IgD-negative memory B cell (primary cell): ENCODE results near the gene CAPN7. TPM values are rescaled to one million over a fixed set of nuclear protein-coding genes. Genes with fewer than 3 reads are reported as not detected.
"Not testable (repeated sequence)": the region's sequence is repeated elsewhere in the genome, so short reads cannot be mapped to it uniquely, and the experiment has no call there.

Experiments used
- H3K27ac Mint-ChIP-seq, 3 donors: one replicate each; pipeline ENCODE4 v1.8.0; 2020 to 2022; ENCODE audit warnings: mild to moderate bottlenecking in 3 of 3, mixed read lengths in 3 of 3, moderate library complexity in 1 of 3
- H3K27me3 Mint-ChIP-seq: one replicate; pipeline ENCODE4 v1.8.0; 2021; ENCODE audit warnings: mixed read lengths
- H3K36me3 Mint-ChIP-seq: one replicate; pipeline ENCODE4 v1.8.0; 2020; ENCODE audit warnings: mild to moderate bottlenecking, mixed read lengths
- H3K4me1 Mint-ChIP-seq, 3 donors: one replicate each; pipeline ENCODE4 v1.8.0; 2020 to 2022; ENCODE audit warnings: mixed read lengths in 3 of 3, mild to moderate bottlenecking in 1 of 3
- H3K4me3 Mint-ChIP-seq, 4 donors: one replicate each; pipeline ENCODE4 v1.8.0; 2020 to 2022; ENCODE audit warnings: mild to moderate bottlenecking in 4 of 4, mixed read lengths in 4 of 4, moderate library complexity in 3 of 4
- H3K9me3 Mint-ChIP-seq, 3 donors: one replicate each; pipeline ENCODE4 v1.8.0; 2020 to 2021; ENCODE audit warnings: mixed read lengths in 3 of 3, mild to moderate bottlenecking in 1 of 3
- polyA plus RNA-seq: library from polyadenylated mRNA; unstranded; fragments of 300-500 nt; fragmentation: Illumina TruSeq; gene quantifications from one replicate; pipeline ENCODE4 v1.2.3, GENCODE V29; 2021

Gene CAPN7
- polyA plus RNA-seq, 1 donor from 2014 or later: 27.8 TPM

DNA sequence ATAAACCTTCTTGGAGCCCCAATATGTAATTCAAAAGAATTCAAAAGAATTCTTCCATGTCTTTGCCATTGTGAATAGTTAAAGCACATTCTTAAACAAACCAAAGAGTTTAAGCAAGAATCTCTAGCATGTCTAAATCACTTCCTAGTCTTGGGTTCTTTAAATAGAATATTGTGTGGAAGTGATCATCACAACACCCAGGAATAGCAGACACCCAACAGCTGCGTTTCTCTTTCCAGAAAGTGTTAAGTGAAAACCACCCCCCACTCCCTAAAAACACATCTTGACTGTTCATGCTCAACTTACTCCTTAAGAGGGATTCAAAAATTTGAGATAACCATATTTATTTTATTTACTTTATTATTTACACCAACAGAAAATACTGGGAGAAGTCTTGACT lies 24.1 kb upstream of the CAPN7 start:
- Mint-ChIP-seq H3K36me3 (no peaks in the 10 kb centered on the region), H3K4me3 (no peak overlapping the region), H3K4me1 (peaks cover 8 to 14% (median 12%) of the 10 kb centered on the region in 3 donors), H3K9me3 (no peaks in the 10 kb centered on the region), H3K27ac (no peak overlapping the region), H3K27me3 (no peaks in the 10 kb centered on the region)

DNA sequence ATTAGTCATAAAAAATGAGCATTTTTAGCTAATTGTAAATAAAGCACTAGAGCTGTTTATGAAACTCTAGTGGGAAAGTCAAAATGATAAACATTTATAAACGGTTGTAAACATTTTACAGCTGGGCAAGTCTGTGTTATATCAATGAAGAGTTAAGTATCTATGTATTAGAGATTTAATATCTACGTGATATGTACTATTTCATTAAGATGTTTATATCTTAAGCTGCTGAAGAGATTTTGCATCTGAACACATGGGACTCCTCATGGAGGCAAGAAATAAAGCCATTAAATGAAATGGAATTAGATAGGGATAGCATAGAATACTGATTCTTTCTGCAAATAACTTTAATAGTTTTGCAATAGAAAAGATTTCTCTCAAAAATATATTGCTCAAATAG lies 23.0 kb upstream of the CAPN7 start:
- H3K4me3 Mint-ChIP-seq: no peak overlapping the region
- no peaks in the 10 kb centered on the region for H3K9me3 Mint-ChIP-seq
- H3K4me1 Mint-ChIP-seq: peaks cover 8 to 14% (median 12%) of the 10 kb centered on the region in 3 donors
- H3K36me3 Mint-ChIP-seq: no peaks in the 10 kb centered on the region
- no peak overlapping the region for H3K27ac Mint-ChIP-seq
- H3K27me3 Mint-ChIP-seq: no peaks in the 10 kb centered on the region

- H3K4me3 Mint-ChIP-seq: no peak overlapping the region
- peaks cover 3 to 6% (median 3%) of the 10 kb centered on the region in 3 donors for H3K4me1 Mint-ChIP-seq
- H3K36me3 Mint-ChIP-seq: no peaks in the 10 kb centered on the region
- no peaks in the 10 kb centered on the region for H3K9me3 Mint-ChIP-seq
- H3K27me3 Mint-ChIP-seq: no peaks in the 10 kb centered on the region
- H3K27ac Mint-ChIP-seq: no peak overlapping the region
Measured at GRCh38 chr3:15185404-15185803, 20.6 kb upstream of the CAPN7 start.

GRCh38 chr3:15186101-15186476 lies 20.0 kb upstream of the CAPN7 start:
- H3K4me3 Mint-ChIP-seq: no peak overlapping the region

GRCh38 chr3:15186477-15187164 lies 19.4 kb upstream of the CAPN7 start:
- not testable (repeated sequence) for H3K27me3 Mint-ChIP-seq, H3K9me3 Mint-ChIP-seq, H3K36me3 Mint-ChIP-seq, H3K4me3 Mint-ChIP-seq, H3K4me1 Mint-ChIP-seq, H3K27ac Mint-ChIP-seq

More at GRCh38 chr3:15186101-15186476, 20.0 kb upstream of the CAPN7 start:
- peaks cover 0 to 2% (median 0%) of the 10 kb centered on the region in 3 donors for H3K4me1 Mint-ChIP-seq
- H3K27me3 Mint-ChIP-seq: no peaks in the 10 kb centered on the region
- H3K36me3 Mint-ChIP-seq: no peaks in the 10 kb centered on the region
- H3K27ac Mint-ChIP-seq: no peak overlapping the region
- no peaks in the 10 kb centered on the region for H3K9me3 Mint-ChIP-seq

DNA sequence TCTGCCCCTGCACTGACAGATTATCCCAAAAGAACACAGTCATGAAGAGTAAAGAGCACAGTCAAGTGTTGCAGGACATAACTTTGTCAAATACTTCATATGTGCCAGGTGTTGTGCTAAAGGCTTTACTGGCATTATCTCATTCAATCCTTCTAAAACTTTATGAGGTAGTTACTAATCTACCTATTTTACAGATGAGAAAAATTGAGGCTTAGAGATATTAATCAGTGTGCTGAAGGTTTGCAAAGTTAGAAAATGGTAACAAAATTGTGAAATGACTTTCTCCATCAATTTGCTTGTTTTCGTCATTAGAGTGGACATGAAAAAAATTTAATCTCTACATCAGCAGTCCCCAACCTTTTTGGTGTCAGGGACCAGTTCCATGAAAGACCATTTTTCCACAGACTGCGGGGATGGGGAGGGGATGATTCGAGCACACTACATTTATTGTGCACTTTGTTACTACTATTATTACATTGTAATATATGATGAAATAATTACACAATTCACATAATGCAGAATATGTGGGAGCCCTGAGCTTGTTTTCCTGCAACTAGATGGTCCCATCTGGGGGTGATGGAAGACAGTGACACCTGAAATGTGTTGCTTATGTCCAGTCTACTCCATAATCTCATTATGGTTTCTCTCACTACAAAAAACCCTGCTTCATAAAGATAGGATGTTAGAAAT lies 8.6 kb upstream of the CAPN7 start:
- H3K27ac Mint-ChIP-seq: no peak overlapping the region
- peaks cover 2% of the 10 kb centered on the region for H3K36me3 Mint-ChIP-seq
- H3K27me3 Mint-ChIP-seq: no peaks in the 10 kb centered on the region
- H3K4me3 Mint-ChIP-seq: no peak overlapping the region
- H3K4me1 Mint-ChIP-seq: no peaks in the 10 kb centered on the region
- no peaks in the 10 kb centered on the region for H3K9me3 Mint-ChIP-seq

DNA sequence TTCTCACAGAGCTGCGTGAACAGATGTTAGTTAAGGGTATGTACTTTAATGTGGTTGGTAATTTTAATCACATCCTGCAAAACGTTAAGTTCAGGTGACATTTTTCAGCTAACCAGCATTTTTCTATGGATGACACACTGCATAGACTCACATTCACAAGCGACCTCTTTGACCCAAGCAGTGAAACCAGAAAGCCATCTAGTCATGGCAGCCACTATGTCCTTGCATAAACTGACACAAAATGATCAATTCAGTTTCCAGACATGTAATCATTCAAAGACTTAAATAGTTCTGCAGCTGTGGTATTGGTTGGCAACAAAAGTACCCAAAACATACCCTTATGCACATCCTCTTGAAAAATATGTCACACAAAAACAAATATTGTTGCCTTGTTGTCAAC lies 7.4 kb upstream of the CAPN7 start:
- H3K4me3 Mint-ChIP-seq: no peak overlapping the region
- no peaks in the 10 kb centered on the region for H3K9me3 Mint-ChIP-seq
- peaks cover 0 to 2% (median 0%) of the 10 kb centered on the region in 3 donors for H3K4me1 Mint-ChIP-seq
- H3K27ac Mint-ChIP-seq: no peak overlapping the region
- H3K27me3 Mint-ChIP-seq: no peaks in the 10 kb centered on the region
- H3K36me3 Mint-ChIP-seq: no peaks in the 10 kb centered on the region

- no peak overlapping the region for H3K27ac Mint-ChIP-seq
- no peaks in the 10 kb centered on the region for H3K9me3 Mint-ChIP-seq
- no peaks in the 10 kb centered on the region for H3K36me3 Mint-ChIP-seq
- no peaks in the 10 kb centered on the region for H3K27me3 Mint-ChIP-seq
- H3K4me1 Mint-ChIP-seq: peaks cover 0 to 2% (median 0%) of the 10 kb centered on the region in 3 donors
- H3K4me3 Mint-ChIP-seq: peak overlapping the region in 1 of 4 donors; percentile 22
Measured at GRCh38 chr3:15199493-15200105, 6.4 kb upstream of the CAPN7 start.

GRCh38 chr3:15204005-15204404 lies 2.0 kb upstream of the CAPN7 start:
- no peak overlapping the region for H3K27ac Mint-ChIP-seq
- H3K36me3 Mint-ChIP-seq: no peaks in the 10 kb centered on the region
- H3K9me3 Mint-ChIP-seq: no peaks in the 10 kb centered on the region
- H3K4me3 Mint-ChIP-seq: peak overlapping the region in 1 of 4 donors; percentile 47
- no peaks in the 10 kb centered on the region for H3K27me3 Mint-ChIP-seq
- peaks cover 8 to 17% (median 14%) of the 10 kb centered on the region in 3 donors for H3K4me1 Mint-ChIP-seq

- Mint-ChIP-seq H3K9me3 (no peaks in the 10 kb centered on the region), H3K4me3 (peak overlapping the region; percentile 76 to 94 (median 90))
Measured at GRCh38 chr3:15205482-15205933, 538 bp upstream of the CAPN7 start.

DNA sequence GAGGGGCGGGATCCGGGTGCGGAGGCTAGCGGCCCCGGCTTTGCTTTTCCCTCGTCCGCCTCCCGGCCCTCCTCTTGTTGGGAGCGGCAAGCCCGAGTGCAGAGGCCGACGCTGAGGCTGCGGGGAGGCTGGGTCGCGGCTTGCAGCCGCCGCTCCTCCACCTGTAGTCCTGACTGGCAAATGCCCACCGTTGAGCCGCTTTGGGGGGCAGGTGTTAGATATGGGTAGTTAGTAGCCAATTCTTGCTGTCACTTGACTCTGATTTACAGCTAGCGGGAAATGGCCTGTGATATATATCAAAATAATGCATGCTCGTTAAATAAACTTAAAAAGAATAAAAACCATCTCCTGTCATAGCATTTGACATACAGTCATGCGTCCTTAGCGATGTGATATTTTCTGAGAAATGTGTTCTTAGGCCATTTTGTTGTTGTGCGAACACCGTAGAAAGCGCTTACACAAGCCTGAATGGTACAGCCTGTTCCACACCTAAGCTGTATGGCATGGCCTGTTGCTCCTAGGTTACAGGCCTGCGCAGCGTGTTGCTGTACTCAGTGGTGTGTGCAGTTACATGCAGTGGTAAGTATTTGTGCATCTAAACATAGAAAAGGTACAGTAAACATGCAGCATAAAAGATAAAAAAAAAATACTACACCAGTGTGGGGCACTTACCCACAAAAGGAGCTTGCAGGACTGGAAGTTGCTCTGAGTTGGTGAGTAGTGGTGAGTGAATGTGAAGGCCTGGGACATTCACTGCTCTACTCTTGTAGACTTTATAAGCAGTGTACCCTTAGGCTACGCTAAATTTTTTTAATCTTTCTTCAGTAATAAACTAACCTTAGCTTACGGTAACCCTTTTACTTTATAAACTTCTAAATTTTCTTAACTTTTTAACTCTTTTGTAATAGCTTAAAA lies 873 bp downstream of the CAPN7 start:
- Mint-ChIP-seq H3K36me3 (no peaks in the 10 kb centered on the region), H3K4me3 (peak overlapping the region; percentile 76 to 97 (median 90)), H3K9me3 (no peaks in the 10 kb centered on the region), H3K4me1 (peaks cover 10 to 21% (median 15%) of the 10 kb centered on the region in 3 donors), H3K27ac (peak overlapping the region; percentile 43 to 88 (median 57)), H3K27me3 (no peaks in the 10 kb centered on the region)

More at GRCh38 chr3:15205482-15205933, 538 bp upstream of the CAPN7 start:
- H3K27me3 Mint-ChIP-seq: no peaks in the 10 kb centered on the region
- H3K4me1 Mint-ChIP-seq: peaks cover 8 to 18% (median 14%) of the 10 kb centered on the region in 3 donors
- no peaks in the 10 kb centered on the region for H3K36me3 Mint-ChIP-seq
- H3K27ac Mint-ChIP-seq: peak overlapping the region; percentile 43 to 87 (median 80)

GRCh38 chr3:15207836-15208504 lies 1.9 kb downstream of the CAPN7 start:
- Mint-ChIP-seq H3K4me1 (peaks cover 10 to 22% (median 21%) of the 10 kb centered on the region in 3 donors), H3K27ac (peak overlapping the region in 1 of 3 donors; percentile 34), H3K9me3 (no peaks in the 10 kb centered on the region), H3K36me3 (peaks cover 1% of the 10 kb centered on the region), H3K27me3 (no peaks in the 10 kb centered on the region), H3K4me3 (peak overlapping the region in 3 of 4 donors; percentile 76 to 97 (median 92))

GRCh38 chr3:15211937-15212336 lies 5.9 kb downstream of the CAPN7 start:
- Mint-ChIP-seq H3K27me3 (no peaks in the 10 kb centered on the region), H3K4me3 (peak overlapping the region in 1 of 4 donors; percentile 22), H3K27ac (peak overlapping the region in 2 of 3 donors; percentile 12 to 13), H3K36me3 (peaks cover 4% of the 10 kb centered on the region), H3K9me3 (no peaks in the 10 kb centered on the region), H3K4me1 (peaks cover 15 to 33% (median 26%) of the 10 kb centered on the region in 3 donors)

- Mint-ChIP-seq H3K36me3 (peaks cover 7% of the 10 kb centered on the region), H3K4me1 (peaks cover 16 to 33% (median 30%) of the 10 kb centered on the region in 3 donors), H3K9me3 (no peaks in the 10 kb centered on the region), H3K27me3 (no peaks in the 10 kb centered on the region), H3K4me3 (no peak overlapping the region), H3K27ac (no peak overlapping the region)
Measured at GRCh38 chr3:15214758-15215157, 8.7 kb downstream of the CAPN7 start.
